CD4-positive, alpha-beta T cell treated with Interleukin-10 for 1 hour (primary cell): Measurements from ENCODE around the gene HEATR5A.
"Not testable (repeated sequence)": the region's sequence is repeated elsewhere in the genome, so short reads cannot be mapped to it uniquely, and the experiment has no call there.

Experiments used
- DNase-seq: peaks from one replicate; pipeline ENCODE4 v3.0.0-alpha.2; 2020

The HEATR5A gene

DNA sequence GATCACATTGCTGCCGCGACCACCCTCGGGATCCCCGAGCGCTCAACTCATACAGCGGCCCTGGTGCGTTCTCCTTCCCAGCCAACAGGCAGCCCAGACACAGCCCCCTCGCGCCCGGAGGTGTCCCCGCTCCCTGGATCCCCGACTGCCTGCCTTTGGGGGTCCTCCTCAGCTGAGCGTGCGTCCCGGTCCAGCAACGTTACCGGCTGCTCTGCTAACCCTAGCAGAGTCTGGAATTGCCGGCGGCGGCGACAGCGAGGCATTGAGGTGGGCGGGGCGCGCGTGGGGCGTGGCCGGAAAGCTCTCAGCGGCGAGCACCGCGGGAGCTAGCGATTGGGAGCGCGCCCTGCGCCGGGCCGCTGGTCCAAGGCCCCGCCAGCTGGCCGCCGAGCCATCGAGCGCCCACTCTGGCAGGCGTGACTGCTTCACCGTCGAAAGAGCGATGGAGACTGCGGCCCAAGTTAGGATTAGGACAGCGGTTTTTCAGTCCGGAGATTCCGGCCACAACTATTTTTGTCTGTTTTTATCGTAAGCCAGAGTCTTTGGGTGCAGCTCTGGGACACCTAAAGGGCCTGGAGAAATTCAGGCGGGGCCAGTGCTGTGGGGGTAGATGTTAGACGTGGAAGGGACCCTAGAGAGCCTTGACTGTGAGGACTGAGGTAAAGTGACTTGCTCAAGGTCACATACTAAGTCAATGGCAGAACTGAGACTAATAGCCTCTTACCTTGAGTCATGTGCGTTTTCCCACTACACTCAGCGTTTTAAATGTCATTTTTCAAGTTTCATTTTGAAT is at the start of gene HEATR5A:
Gene HEATR5A, minus strand, starts transcription at position 232 of the 793 bp plus-strand sequence. CDS start 17,575 bp downstream, outside the sequence.
- DNase-seq: peak; percentile 93

GRCh38 chr14:31466554-31466953 is 46.2 kb upstream of the HEATR5A start:
- DNase-seq: no peak

DNA sequence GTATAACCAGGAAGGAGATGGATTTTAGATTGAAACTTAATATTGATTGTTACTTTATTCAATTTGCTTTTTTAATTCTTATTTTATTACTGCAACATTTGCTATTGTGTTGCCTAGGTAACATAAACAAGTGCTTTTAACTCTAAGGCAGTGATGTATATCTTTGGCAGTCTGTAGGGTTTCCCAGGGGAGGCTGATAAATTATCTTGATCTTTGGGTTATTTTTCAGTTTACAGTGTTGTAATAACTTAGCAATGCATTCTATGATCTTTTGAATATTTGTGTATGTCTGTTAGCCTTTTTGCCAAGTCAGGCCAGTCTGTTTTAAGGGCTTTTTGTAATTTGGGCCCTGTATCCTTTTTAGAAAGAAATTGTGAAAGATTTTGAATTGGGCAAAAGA is 44.8 kb upstream of the HEATR5A start:
- DNase-seq: no peak

GRCh38 chr14:31462450-31462849 is 42.1 kb upstream of the HEATR5A start:
- not testable (repeated sequence) for DNase-seq

DNA sequence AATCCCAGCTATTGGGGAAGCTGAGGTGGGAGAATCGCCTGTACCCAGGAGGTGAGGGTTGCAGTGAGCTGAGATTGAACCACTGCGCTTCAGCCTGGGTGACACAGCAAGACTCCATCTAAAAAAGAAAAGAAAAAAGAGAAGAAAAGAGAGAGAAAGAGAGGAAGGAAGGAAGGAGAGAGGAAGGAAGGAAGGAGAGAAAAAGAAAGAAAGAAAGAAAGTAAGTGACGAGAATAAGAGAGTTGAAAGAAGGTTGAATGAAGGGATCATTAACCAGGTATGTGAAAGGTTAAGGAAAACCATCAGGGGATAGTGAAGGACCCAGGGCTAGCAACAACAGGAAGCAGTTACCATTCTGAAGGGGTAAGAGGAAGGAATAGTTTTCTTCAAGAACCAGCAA is 41.2 kb upstream of the HEATR5A start:
- DNase-seq: no peak

DNA sequence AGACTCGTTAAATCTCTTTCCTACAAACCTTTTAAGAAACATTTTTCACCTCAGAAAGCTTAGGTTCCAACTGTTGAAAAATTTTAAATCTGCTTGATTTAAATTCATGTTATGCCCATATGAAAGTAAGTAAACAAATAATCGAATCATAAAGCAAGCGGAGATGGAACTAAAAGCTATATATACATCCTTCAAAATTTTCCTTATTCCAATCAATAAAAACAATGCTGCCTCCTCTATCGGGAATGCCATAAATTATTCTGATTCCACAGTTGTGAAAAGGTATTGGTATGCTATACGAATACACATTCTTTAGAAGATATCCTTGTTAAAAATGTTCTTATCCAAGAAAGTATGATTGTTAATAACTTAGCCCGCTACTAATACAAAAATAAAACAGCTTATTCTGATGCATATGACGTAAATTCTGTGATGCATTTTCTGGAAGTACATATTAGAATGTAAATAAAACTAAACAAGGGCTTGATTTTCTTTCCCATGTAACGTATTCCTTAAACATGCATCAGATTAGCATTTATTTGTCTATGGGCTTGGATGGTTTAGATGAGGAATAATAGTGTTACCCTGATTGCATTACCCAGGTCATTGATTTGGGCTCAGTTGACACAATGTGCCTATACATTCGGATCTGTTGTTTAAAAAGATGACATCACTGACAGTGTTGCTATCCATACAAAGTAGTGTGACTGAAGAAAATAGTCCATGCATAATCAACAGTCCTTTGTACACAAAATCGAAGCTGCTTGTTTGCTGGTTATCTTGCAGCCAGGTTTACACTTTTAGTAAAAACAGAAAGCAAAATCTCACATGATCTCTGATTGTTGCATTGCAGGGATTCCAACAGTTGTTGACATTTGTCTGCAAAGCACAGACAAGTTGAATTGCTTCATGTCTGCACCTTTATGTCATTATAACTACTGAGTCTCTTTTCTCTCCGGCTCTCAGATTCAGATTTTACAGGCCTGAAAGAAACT is 37.6 kb upstream of the HEATR5A start:
- DNase-seq: no peak

DNA sequence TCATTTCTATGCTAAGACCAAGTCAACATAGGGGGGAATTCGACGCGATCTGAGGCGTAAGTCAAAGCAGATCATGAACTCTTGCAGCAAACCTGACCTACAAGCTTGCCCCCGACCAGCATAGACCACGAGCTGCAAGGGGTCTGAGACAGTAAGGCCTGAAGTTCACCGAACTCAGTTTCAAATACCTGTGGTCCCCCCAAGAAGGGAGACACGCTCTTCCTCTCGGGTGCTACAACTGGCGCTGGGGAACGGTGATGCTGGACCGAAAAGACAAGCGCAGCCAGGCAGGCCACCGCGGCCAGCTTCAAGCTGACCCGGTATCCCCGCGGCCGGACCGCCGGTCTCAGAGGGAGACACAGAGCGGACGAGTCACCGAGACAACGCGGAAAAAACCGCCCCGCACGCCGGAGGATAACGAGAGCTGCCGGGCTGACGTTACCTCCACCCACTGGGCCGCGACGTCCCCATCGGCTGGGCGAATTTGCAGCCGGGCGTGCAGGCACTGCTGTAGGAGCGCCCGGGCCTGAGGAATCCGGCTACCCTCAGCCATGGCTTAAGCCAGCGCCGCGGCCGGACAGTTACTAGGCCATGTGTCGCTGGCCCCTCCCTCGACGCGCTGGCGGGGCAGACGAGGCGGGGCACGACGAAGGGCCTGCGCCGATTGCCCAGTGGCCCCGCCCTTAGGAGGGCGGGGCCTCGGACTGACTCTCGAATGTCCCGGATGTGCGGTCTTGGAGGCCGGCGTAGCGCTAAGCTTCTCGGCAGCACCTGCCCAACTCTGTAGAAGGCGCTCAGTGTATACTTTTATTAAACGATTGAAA is 36.7 kb upstream of the HEATR5A start, which contains the start of gene DTD2:
Gene DTD2, minus strand, starts transcription at position 666 of the 824 bp plus-strand sequence. Its CDS starts 113 bp downstream, at position 553.
- DNase-seq: peak; percentile 94

DNA sequence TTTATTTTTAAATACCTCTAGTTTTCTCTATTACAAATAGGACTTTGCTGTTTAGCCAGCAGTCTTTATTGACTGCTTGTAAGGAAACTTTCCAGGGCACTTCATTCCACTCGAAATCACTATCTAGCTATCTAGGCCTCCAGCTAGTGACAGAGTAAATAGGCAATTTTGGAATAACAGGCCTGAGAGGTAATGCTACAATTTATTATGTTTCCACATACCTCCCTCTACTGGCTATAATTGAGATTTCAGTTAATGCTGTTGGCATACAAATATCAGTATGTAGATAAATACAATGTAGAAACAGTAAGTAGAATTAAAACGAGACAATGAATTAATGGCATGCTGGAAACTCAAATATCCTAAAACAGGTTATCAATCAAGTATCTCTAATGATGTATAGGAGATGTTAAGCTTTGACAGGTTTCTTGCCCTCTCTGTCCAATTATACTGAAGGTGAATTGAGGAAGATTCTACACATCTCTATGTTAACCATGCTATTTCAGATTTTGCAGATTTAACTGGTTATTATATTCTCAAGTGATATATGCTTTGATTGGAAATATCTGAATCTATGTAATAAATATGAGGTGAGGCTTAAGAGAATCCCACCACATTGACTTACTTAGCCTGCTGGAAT is 29.7 kb upstream of the HEATR5A start:
- DNase-seq: peak; percentile 32

DNA sequence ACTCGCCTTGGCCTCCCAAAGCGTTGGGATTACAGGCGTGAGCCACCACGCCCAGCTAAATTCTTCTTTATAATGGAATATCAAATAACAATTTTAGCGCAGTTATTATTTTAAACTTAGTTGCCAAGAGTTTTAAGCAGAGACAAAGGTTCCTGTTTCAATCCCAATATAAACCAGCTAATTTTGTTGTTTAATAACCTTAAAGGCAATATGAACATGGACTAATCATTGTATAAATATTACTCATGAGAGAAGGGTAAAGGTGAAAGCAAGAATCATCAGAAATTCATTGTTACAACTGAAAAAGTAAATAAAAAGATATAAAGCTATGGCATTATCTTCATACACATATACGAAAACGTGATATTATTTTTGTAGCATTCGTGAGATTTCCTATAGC is 28.8 kb upstream of the HEATR5A start:
- no peak for DNase-seq

DNA sequence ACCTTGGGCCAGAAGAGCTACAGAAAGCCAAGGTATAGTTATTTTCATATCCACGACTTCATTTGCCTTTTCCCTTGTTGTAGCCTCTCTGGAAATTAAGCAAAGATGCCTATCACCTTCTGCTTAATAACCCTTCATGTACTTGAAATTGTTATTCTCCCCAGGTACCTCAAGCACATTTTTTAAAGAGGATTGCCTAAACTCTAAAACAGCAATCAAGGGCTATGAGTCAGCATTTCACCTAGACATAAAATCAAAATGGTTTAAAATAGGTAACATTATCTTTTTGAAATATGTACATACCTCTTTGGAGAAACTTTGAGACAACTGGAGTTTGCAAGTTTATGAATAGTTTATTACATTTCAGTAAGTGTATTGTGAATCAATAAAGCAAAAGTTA is 25.4 kb upstream of the HEATR5A start:
- no peak for DNase-seq

GRCh38 chr14:31442284-31442683 is 21.9 kb upstream of the HEATR5A start:
- no peak for DNase-seq

DNA sequence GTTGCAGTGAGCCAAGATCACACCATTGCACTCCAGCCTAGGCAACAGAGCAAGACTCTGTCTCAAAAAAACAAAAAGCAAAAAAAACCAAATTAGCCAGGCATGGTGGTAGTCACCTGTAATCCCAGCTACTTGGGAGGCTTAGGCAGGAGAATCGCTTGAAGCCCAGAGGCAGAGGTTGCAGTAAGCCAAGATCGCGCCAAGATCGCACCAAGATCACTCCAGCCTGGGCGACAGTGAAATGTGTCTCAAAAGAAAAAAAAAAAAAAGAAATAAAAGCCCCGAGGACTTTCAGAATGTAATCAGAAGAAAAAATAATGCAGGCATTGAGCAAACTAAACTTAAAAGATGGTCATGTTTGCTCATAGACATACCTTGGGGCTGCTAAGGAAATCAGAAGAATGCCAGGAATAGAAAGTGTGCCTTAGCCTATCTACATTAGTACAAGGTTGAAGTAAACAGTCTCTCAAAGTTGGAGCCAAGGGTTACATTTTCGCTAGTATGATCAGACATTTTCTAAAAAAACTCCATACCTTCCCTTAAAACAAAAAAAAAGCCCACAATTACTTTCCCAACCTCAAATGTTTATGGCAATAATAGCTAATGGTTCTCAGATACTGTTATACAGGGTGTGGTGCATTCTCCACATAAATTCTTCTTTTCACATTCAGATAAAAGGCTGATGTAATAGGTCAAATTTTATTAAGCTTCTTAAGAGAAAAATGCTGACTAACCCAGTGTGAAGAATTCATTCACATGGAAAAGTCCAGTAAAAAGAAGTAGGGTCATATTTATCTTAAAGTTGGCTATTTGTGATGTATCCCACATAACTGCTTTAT is 21.1 kb upstream of the HEATR5A start:
- DNase-seq: no peak

DNA sequence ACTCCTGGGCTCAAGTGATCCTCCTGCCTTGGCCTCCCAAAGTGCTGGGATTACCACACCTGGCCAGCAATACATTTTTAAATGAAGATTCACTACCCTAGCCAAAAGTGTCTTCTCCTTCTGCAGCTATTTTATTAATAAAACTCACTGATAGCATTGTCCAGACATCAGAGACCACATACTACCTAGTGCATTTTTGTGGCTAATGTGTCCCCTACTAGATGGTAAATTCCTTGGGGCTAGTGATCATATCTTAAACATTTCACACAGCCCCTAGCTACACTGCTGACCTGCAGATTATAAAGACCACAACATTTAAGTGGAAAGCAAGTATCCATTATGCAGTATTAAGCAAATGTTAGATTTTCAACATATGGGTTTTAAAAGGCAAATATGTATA is 19.9 kb upstream of the HEATR5A start:
- DNase-seq: no peak

DNA sequence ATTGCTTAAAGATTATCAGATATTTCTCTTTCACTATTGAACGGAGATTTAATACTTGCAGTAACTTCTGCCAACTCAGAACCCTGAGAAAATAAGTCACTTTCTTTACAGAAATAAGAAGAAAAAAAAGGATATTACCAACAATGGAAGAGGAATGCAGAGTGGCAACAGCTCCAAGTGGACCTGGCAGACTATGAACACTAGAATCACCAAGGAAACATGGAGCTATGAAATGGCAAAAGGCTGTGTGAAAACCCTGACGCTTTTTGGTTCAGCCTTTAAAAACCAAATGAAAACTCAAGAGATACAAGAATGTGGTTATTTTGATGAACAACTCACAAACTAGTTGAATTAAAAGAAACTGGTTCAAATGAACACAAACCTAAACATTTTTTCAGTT is 19.2 kb upstream of the HEATR5A start:
- DNase-seq: no peak

DNA sequence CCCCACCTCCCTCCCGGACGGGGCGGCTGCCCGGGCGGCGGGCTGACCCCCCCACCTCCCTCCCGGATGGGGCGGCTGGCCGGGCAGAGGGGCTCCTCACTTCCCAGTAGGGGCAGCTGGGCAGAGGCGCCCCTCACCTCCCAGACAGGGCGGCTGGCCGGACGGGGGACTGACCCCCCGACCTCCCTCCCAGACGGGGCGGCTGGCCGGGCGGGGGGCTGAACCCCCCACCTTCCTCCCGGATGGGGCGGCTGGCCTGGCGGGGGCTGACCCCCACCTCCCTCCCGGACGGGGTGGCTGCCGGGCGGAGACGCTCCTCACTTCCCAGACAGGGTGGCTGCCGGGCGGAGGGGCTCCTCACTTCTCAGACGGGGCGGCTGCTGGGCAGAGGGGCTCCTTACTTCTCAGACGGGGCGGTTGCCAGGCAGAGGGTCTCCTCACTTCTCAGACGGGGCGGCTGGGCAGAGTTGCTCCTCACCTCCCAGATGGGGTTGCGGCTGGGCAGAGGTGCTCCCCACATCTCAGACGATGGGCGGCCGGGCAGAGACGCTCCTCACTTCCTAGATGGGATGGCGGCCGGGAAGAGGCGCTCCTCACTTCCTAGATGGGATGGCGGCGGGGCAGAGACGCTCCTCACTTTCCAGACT is 16.8 kb upstream of the HEATR5A start:
- DNase-seq: not testable (repeated sequence)

- no peak for DNase-seq
Measured at GRCh38 chr14:31435276-31435675, 14.9 kb upstream of the HEATR5A start.

DNA sequence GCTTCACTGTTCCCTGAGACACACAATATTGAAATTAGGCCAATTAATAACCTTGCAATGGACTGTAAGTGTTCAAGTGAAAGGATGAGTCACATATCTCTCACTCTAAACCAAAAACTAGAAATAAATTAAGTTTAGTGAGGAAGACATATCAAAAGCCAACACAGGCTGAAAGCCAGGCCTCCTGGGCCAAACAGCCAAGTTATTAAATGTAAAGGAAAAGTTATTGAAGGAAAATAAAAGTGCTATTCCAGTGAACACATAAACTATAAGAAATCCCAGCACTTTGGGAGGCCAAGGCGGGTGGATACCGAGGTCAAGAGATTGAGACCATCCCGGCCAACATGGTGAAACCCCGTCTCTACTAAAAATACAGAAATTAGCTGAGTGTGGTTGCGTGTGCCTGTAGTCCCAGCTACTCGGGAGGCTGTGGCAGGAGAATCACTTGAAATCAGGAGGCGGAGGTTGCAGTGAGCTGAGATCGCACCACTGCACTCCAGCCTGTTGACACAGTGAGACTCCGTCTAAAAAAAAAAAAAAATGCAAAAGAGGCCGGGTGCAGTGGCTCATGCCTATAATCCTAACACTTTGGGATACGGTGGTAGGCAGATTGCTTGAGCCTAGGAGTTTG is 10.4 kb upstream of the HEATR5A start:
- no peak for DNase-seq

DNA sequence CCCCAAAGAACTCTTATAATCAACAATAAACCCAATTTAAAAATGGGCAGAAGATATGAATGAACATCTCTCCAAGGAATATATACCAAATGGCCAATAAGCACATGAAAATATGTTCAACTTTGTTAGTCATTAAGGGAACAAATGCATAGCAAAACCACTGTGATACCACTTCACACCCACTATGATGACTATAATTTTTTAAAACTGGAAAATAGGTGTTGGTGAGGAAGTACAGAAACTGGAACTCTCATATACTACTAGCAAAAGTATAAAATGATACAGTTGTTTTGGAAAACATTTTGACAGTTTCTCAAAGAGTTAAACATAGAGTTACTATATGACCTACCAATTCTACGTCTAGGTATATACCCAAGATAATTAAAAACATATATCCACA is 9.4 kb upstream of the HEATR5A start:
- no peak for DNase-seq

GRCh38 chr14:31428011-31428410 is 7.7 kb upstream of the HEATR5A start:
- DNase-seq: no peak

DNA sequence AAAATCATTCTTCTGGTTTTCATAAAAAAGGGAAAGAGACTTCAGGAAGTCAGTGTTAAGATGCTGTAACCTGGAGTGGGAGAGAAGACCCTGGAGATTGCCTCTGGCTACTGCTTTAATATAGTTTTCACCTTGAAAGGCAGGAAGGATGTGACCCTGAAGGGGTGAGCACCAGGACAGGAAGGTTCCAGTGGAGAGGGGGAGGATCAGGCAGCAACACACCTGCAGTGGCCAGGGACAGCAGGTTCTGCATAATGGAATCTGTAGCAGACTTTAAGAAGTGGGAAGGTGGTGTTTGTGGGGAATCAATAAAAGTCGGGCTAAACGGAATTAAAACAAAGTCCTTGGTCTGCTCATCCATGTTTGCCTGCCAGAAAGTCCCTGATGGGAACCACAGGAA is 6.3 kb upstream of the HEATR5A start:
- no peak for DNase-seq
